HG02678 (cell line): ENCODE measurements around the gene PPIB.
A peak's percentile ranks its signal among the peaks of the same experiment; 100 is the strongest.

Experiments used
- ATAC-seq: cut with Tn5 transposase; IDR thresholded peaks from one replicate; pipeline ENCODE4 v1.9.1; 2021; ENCODE audit warnings: mild to moderate bottlenecking, moderate library complexity; ENCODE audit not compliant: unreplicated experiment

PPIB gene

GRCh38 chr15:64158363-64159134 lies 4.3 kb downstream of the PPIB start:
- ATAC-seq, result no peak

DNA sequence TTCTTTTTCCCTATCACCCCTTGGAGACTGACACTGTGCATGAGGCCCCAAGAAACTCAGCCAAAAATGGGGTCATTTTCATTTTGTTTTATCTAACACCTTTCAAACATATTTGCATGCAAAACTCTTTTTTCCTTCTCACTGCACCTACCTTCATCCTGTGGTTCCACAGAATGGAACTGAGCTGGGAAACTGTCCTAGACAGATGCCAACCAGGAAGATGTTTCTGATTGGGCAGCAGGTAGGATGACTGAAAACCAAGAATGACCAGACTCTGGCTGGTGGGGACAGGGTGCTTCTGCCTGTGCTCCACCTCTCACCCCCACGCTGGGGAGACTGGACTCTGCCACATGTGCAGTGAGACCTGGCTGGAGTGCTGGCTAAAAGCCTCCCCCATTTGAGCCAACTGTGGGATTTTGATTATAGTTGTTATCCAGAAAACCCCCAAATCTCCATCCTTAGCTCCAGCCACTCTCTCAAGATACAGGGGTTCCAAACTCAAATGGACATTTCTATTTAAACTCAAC lies 5.2 kb downstream of the PPIB start:
- no peak for ATAC-seq

GRCh38 chr15:64156652-64157331 lies 6.0 kb downstream of the PPIB start:
- ATAC-seq, result no peak

- no peak for ATAC-seq
Measured at GRCh38 chr15:64155802-64156651, 6.8 kb downstream of the PPIB start.

DNA sequence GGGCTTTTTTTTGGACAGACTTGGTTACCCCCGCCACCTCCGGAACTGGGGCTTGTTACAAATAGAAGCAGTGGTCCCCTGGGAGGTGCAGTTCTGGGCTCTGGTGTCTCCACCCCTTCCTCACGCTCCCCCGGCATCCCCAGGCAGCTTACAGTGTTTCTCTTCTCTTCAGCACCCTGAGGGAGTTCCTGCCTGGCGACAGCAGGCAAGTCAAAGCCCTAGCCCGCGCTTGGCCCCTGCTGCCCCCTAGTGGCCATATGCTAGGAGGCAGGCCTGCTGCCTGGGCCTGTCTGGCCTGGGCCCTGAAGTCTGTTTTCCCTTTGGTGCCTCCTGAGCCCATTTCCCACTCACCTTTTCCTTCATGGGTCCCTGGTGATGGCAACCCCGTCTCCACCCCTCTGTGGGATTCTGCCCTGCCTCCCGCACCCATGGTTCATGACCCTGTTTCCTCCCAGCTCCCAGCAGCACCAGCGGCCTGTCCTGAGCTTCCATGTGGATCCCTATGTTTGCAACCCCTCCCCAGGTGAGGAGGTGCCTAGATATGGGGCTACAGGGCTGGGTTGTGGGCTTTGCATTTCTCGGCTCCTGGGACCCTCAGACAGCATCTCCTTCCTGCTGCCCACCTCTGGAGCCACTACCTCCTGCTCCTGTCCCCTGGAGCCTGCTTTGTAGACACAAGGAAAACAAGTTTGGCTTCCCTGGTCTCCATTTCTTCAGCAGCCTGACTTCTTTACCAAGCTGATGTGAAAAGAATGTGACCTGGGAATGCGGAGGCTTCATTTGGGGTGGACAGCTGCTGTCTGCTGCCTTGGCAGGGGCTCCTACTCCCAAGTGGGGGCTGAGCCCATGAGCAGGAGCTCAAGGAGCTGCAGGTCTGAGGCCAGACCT lies 9.1 kb downstream of the PPIB start:
- ATAC-seq, result peak; percentile 62

- no peak for ATAC-seq
Measured at GRCh38 chr15:64152507-64153387, 10.1 kb downstream of the PPIB start.

- peak; percentile 9 for ATAC-seq
Measured at GRCh38 chr15:64151727-64152506, 10.9 kb downstream of the PPIB start, which contains the start of gene SNX22. Gene SNX22, plus strand, starts transcription at chr15:64151731. Its CDS starts 45 bp downstream, at chr15:64151776.

DNA sequence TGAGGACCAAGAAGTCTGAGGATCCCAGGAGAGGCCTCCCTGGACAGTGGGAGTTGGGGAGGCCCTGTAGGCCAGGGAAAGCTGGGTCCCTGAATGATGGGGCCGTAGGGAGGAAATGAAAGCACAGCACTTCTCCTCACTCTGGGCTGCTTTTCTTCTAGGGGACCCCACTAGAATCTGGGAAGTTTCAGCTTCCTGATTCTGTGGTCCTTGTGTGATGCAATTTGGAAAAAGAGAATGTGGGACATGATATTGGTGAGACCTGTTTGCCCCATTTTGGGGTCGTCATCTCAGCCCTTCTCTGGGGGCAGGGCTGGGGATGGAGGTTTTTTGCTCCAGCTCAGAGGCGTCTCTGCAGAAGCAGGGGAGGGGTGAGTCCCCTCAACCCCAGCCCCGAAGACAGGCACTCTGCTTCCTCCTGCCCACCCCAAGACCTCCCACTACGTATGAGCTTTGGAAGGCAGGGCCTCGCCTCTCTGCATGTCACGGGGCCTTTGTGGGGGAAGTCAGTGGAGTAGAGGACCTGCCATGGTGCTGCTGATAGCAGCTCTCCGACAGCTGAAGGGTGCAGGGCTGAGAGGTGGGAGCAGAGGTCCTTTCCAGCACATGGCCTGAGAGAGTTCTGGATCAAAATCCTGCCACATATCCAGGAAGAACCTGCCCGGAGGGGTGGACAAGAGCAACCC lies 12.8 kb downstream of the PPIB start:
- no peak for ATAC-seq

DNA sequence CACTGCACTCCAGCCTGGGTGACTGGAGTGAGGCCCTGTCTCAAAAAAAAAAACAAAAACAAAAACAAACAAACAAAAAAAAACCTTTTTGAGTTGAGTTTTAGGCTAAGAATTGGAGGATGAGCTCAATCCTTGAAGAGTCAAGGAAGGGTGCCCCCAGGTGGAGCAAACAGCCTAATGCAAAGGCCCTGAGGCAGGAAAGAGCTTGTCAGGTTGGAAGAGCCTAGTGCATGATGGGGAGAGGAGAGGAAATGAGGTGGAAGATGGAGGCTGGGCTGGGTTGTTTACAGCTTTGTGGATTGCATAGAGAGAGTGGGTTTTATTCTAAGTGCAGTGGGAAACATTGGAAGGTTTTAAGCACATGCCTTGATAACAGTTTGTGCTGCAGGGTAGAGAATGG lies 13.4 kb downstream of the PPIB start:
- ATAC-seq, result no peak

GRCh38 chr15:64148581-64148980 lies 14.2 kb downstream of the PPIB start:
- no peak for ATAC-seq

DNA sequence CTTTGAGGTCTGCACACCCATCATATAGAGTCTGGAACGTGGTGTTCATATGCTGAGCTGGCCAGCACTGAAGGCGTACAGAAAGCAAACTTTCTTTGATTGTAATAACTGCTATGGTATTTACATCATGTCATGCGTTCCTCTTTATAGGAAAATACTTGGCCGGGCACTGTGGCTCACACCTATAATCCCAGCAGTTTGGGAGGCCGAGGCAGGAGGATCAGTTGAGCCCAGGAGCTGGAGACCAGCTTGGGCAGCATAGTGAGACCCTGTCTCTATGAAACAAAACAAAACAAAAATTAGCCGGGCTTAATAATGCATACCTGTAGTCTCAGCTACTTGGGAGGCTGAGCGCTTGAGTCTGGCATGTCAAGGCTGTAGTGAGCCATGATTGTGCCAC lies 14.7 kb downstream of the PPIB start:
- ATAC-seq, result no peak

GRCh38 chr15:64146885-64147681 lies 15.7 kb downstream of the PPIB start:
- no peak for ATAC-seq

- ATAC-seq, result no peak
Measured at GRCh38 chr15:64146520-64146884, 16.3 kb downstream of the PPIB start.

- ATAC-seq, result no peak
Measured at GRCh38 chr15:64146041-64146440, 16.8 kb downstream of the PPIB start.

DNA sequence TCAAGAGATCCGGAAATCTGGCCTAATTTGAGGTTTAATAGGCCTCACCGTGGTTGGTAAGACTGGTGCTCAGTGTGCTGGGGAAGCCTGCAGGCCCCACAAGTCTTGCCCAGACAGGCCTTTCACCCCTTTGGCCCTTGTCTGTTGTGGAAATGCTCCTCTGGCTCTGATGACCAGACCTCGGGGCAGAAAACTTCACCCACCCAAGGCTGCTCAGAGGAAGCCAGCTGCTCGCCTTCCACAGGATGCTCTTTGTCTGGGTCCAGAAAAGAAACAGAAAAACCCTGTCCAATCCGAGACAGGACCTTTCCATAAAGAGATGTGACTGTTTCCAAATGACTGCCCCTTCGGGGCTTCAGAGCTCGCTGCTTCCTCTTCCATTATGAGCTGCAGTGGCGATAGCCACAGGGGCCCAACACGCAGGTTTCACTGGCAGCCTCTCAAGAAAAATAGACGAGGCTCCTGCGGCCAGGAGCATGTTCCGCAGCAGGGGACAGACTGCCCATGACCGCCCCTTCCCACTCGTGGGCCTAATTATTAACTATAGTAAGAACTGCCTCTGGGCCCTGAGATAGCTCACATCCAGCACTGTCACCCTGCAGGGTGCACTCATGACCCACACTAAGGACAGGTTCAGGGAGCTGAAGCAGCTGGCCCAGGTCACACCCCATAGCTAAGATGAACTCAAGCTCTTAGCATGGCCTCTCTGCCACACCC lies 18.1 kb downstream of the PPIB start:
- ATAC-seq, result peak; percentile 62

- peak; percentile 4 for ATAC-seq
Measured at GRCh38 chr15:64144192-64144564, 18.6 kb downstream of the PPIB start.

DNA sequence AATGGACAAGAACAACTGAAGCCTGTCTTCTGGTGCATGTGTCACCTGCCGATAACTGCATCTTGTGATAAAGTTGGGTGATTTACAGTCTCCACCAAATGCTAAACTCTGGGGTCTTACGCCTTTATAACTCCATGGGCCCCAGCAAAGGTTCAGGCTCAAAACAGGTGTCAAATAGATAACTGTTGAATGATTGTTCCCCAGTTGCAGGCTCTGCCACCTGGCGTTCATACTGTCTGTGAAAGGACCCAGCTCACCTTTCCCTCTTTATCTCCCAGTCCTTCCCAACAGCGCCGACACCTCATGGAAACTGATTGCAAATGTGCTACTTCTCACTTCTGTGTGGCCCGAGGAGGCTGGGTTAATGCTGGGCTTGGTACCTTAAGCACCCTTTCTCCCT lies 19.5 kb downstream of the PPIB start:
- ATAC-seq, result no peak
